ENCODE data around the gene KRT85. TPM values are rescaled to one million over a fixed set of nuclear protein-coding genes. Genes with fewer than 3 reads are reported as not detected.

The KRT85 gene
- total RNA-seq, 2 experiments from 2014 or later, result not detected

GRCh38 chr12:52380271-52380694, 13.0 kb upstream of the KRT85 start:
- Histone ChIP-seq H3K27ac (ENCODE audit: low read depth in 1 of 2, low read length in 2 of 2) (no peak overlapping the region), H3K27me3 (ENCODE audit: control insufficient read depth in 1 of 2, insufficient read depth in 2 of 2, low read length in 2 of 2) (peaks cover 0 to 4% of the 10 kb centered on the region in 2 experiments), H3K9me3 (ENCODE audit: control insufficient read depth in 1 of 2, insufficient read depth in 1 of 2, low read length in 2 of 2) (no peaks in the 10 kb centered on the region), H3K36me3 (ENCODE audit: insufficient read depth, low read length) (no peaks in the 10 kb centered on the region), H3K4me1 (ENCODE audit: insufficient read depth, low read length) (peaks cover 3% of the 10 kb centered on the region), H3K4me3 (ENCODE audit: low read length) (no peak overlapping the region)
- peaks cover 12% of the 10 kb centered on the region for H3K4me1 Mint-ChIP-seq (ENCODE audit: low read depth)
- ATAC-seq (ENCODE audit: poor library complexity) (no peak), DNase-seq (no peak)
- no peak overlapping the region for H3K4me3 Mint-ChIP-seq
- intact Hi-C loops (cut with DNase I, micrococcal nuclease), result no loop called here
- POLR2A ChIA-PET, result no interaction called here
- H3K27ac Mint-ChIP-seq, result no peak overlapping the region
- peaks cover 4% of the 10 kb centered on the region for H3K27me3 Mint-ChIP-seq
- TF ChIP-seq CTCF (IDR thresholded peaks at IDR 0.05), result no peak
- CTCF ChIA-PET, result no interaction called here
- H3K36me3 Mint-ChIP-seq (ENCODE audit: low read depth), result no peaks in the 10 kb centered on the region
- H3K9me3 Mint-ChIP-seq, result no peaks in the 10 kb centered on the region

- Histone ChIP-seq H3K9me3 (ENCODE audit: control insufficient read depth in 1 of 2, insufficient read depth in 1 of 2, low read length in 2 of 2) (no peaks in the 10 kb centered on the region), H3K27me3 (ENCODE audit: control insufficient read depth in 1 of 2, insufficient read depth in 2 of 2, low read length in 2 of 2) (peaks cover 0 to 4% of the 10 kb centered on the region in 2 experiments), H3K27ac (ENCODE audit: low read depth in 1 of 2, low read length in 2 of 2) (no peak overlapping the region), H3K36me3 (ENCODE audit: insufficient read depth, low read length) (no peaks in the 10 kb centered on the region), H3K4me1 (ENCODE audit: insufficient read depth, low read length) (peaks cover 3% of the 10 kb centered on the region), H3K4me3 (ENCODE audit: low read length) (no peak overlapping the region)
- DNase-seq, result no peak
- no peak for ATAC-seq (ENCODE audit: poor library complexity)
- intact Hi-C loops (cut with DNase I, micrococcal nuclease), result no loop called here
- no peaks in the 10 kb centered on the region for H3K36me3 Mint-ChIP-seq (ENCODE audit: low read depth)
- TF ChIP-seq CTCF (IDR thresholded peaks at IDR 0.05), result no peak
- POLR2A ChIA-PET, result no interaction called here
- H3K4me3 Mint-ChIP-seq, result no peak overlapping the region
- no peak overlapping the region for H3K27ac Mint-ChIP-seq
- peaks cover 12% of the 10 kb centered on the region for H3K4me1 Mint-ChIP-seq (ENCODE audit: low read depth)
- peaks cover 4% of the 10 kb centered on the region for H3K27me3 Mint-ChIP-seq
- CTCF ChIA-PET, result no interaction called here
- no peaks in the 10 kb centered on the region for H3K9me3 Mint-ChIP-seq
Observed at GRCh38 chr12:52379536-52379935, 12.3 kb upstream of the KRT85 start.

- peaks cover 3% of the 10 kb centered on the region for H3K4me1 ChIP-seq (ENCODE audit: insufficient read depth, low read length)
- no peaks in the 10 kb centered on the region for H3K36me3 ChIP-seq (ENCODE audit: insufficient read depth, low read length)
- no peak for ATAC-seq (ENCODE audit: poor library complexity)
- H3K9me3 Mint-ChIP-seq, result no peaks in the 10 kb centered on the region
- H3K36me3 Mint-ChIP-seq (ENCODE audit: low read depth), result no peaks in the 10 kb centered on the region
- peaks cover 0 to 4% of the 10 kb centered on the region in 2 experiments for H3K27me3 ChIP-seq (ENCODE audit: control insufficient read depth in 1 of 2, insufficient read depth in 2 of 2, low read length in 2 of 2)
- no peak overlapping the region for H3K27ac Mint-ChIP-seq
- no peak for DNase-seq
- intact Hi-C loops (cut with DNase I, micrococcal nuclease), result no loop called here
- peaks cover 4% of the 10 kb centered on the region for H3K27me3 Mint-ChIP-seq
- ChIA-PET POLR2A (no interaction called here), CTCF (no interaction called here)
- no peaks in the 10 kb centered on the region for H3K9me3 ChIP-seq (ENCODE audit: control insufficient read depth in 1 of 2, insufficient read depth in 1 of 2, low read length in 2 of 2)
- no peak overlapping the region for H3K27ac ChIP-seq (ENCODE audit: low read depth in 1 of 2, low read length in 2 of 2)
- H3K4me3 ChIP-seq (ENCODE audit: low read length), result no peak overlapping the region
- H3K4me1 Mint-ChIP-seq (ENCODE audit: low read depth), result peaks cover 9% of the 10 kb centered on the region
- TF ChIP-seq CTCF (IDR thresholded peaks at IDR 0.05), result no peak
- no peak overlapping the region for H3K4me3 Mint-ChIP-seq
Observed at GRCh38 chr12:52378091-52378490, 10.8 kb upstream of the KRT85 start.
